ENCODE results near the gene MED29. TPM values are rescaled to one million over a fixed set of nuclear protein-coding genes. Genes with fewer than 3 reads are reported as not detected.

The MED29 gene
- total and polyA plus RNA-seq, 2 of the 4 experiments (the other 2 are of a cell fraction) = 17.6 to 28.8 TPM

DNA sequence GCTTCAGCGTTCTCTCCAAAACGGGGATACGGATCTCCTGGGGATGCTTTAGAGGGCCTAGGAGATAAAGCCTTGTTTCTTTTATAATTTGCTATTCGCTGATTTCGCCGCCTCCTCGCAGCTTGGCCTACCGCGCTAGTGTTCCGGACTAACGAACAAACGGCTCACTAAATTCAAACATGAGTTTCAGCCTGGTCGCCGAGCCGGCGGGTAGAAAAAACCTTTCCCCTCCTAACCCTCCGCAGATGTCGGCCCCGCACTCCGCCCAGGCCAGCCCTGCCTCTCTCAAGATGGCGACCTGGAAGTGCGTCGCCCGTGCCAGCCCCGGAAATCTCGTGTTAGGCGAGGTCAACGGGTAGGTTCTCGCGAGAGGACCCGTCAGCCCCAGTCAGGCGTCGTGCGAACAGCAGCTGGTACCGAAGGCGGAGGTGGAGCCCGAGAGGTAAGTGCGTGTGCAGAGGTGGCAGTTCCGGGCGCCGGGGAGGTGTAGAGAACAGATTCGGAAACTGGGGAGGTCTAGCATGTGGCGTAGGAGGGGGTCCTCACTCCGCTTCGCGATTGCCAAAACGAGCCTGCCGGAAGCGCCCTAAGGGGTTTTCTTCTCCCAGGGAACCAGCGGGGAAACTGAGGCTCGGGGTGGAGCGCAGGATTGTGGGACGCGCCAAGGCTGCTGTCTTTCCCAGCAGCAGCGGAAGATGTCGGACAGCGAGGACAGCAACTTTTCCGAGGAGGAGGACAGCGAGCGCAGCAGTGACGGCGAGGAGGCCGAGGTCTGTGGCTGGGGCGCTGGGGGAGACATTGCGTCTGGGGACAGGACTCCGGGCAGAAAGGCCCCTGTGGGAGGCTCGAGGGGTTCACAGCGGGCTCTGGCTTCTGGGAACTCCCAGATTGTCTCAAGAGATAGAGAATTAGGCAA lies 54.3 kb downstream of the MED29 start, which contains the start of gene SUPT5H (continued):
- TF ChIP-seq CTCF (conservative IDR thresholded peaks at IDR 0.05; ENCODE audit: low read depth, low read length) (no peak), RAD21 (IDR thresholded peaks at IDR 0.05; ENCODE audit: low read length) (no peak), BHLHE40 (IDR thresholded peaks at IDR 0.05; ENCODE audit: low read depth, low read length) (peak; percentile 91)
